HCT116 (cell line): ENCODE data around the gene ITPR2. TPM values are rescaled to one million over a fixed set of nuclear protein-coding genes. Genes with fewer than 3 reads are reported as not detected.

Experiments used
- ATAC-seq: fragments of 200-7000 bp; cut with Tn5 transposase; 2 replicates; pipeline ENCODE4 v1.9.1; 2020; ENCODE audit warnings: mild to moderate bottlenecking, moderate library complexity
- BruUV-seq: library from RNA; stranded (reverse); fragments of 400-500 nt; replicated peaks from 2 replicates; lab custom pipeline; 2021; lab: Mats Ljungman, UMichigan
- CTCF ChIA-PET: fragments of 300-600 bp; sonication (Branson Sonifier 250); formaldehyde crosslinking; loops from one replicate; lab custom pipeline; 2021; ENCODE audit warnings: antibody characterized with exemption; lab: Charles Lee
- POLR2A ChIA-PET: fragments of 300-600, 350-600 bp; sonication (Branson Sonifier 250); formaldehyde crosslinking; loops from one replicate; lab custom pipeline; 2021; ENCODE audit warnings: antibody characterized with exemption; lab: Charles Lee
- RAD21 ChIA-PET, 2 experiments: fragments of 300-600 bp; sonication (Branson Sonifier 250); formaldehyde crosslinking; loops; one replicate each; lab custom pipeline; 2023; ENCODE audit warnings: low total read pairs in 2 of 2; ENCODE audit not compliant: uncharacterized antibody in 2 of 2, unreplicated experiment in 2 of 2, low non-redundant PET in 1 of 2; lab: Charles Lee
- DNase-seq: peaks from one replicate; pipeline ENCODE4 v3.0.0-alpha.2; 2010; ENCODE audit warnings: low read depth, low spot score
- H2AFZ ChIP-seq: fragments of 200-600 bp; shearing (Covaris generic), sonication (generic); 2 replicates; pipeline ENCODE4 v1.6.1; 2017; ENCODE audit warnings: low read depth, mixed run types, mixed read lengths, antibody characterized with exemption, low read length; ENCODE audit not compliant: poor library complexity, severe bottlenecking
- H3K27ac ChIP-seq: 2 replicates; pipeline ENCODE4 v1.5.1; 2012; ENCODE audit warnings: low read depth, low read length
- H3K27me3 ChIP-seq: fragments of 200-600 bp; sonication (generic); 2 replicates; pipeline ENCODE4 v1.6.1; 2016; ENCODE audit warnings: mixed run types, low read length, mixed read lengths; ENCODE audit not compliant: insufficient read depth
- H3K36me3 ChIP-seq, 2 experiments: fragments of 200-500 bp in 1 of 2; fragments of 200-600 bp in 1 of 2; sonication (Bioruptor generic) in 1 of 2; sonication (generic) in 1 of 2; 2 replicates each; pipeline versions ENCODE4 v1.5.1 to v1.6.1; 2014 to 2016; ENCODE audit warnings: low read length in 2 of 2, inconsistent platforms in 1 of 2, mixed read lengths in 1 of 2, mixed run types in 1 of 2; ENCODE audit not compliant: insufficient read depth in 2 of 2, control insufficient read depth in 1 of 2
- H3K4me1 ChIP-seq, 2 experiments: fragments of 200-600 bp in 1 of 2; sonication (generic) in 1 of 2; 2 replicates each; pipeline versions ENCODE4 v1.5.1 to v1.6.1; 2012 to 2017; ENCODE audit warnings: low read length in 2 of 2, inconsistent platforms in 1 of 2, mild to moderate bottlenecking in 1 of 2, mixed read lengths in 1 of 2, mixed run types in 1 of 2, moderate library complexity in 1 of 2; ENCODE audit not compliant: insufficient read depth in 2 of 2, control insufficient read depth in 1 of 2
- H3K4me2 ChIP-seq: fragments of 200-600 bp; sonication (generic); 2 replicates; pipeline ENCODE4 v1.6.1; 2017; ENCODE audit warnings: mixed run types, low read length, mixed read lengths
- H3K4me3 ChIP-seq, 2 experiments: fragments of 200-600 bp in 1 of 2; sonication (generic) in 1 of 2; replicated peaks in 1 of 2; 2 replicates each; pipeline ENCODE4 v1.5.1; 2011 to 2016; ENCODE audit warnings: low read length in 2 of 2, control low read depth in 1 of 2, low read depth in 1 of 2, mild to moderate bottlenecking in 1 of 2, mixed read lengths in 1 of 2, mixed run types in 1 of 2
- H3K79me2 ChIP-seq: fragments of 200-600 bp; sonication (generic); 2 replicates; pipeline ENCODE4 v1.6.1; 2017; ENCODE audit warnings: mild to moderate bottlenecking, mixed run types, low read length, moderate library complexity, mixed read lengths; ENCODE audit not compliant: insufficient read depth
- H3K9ac ChIP-seq: fragments of 200-600 bp; sonication (generic); 2 replicates; pipeline ENCODE4 v1.6.1; 2016; ENCODE audit warnings: low read length, mixed read lengths
- H3K9me2 ChIP-seq: fragments of 200-600 bp; sonication (generic), shearing (Covaris generic); 2 replicates; pipeline ENCODE4 v1.6.1; 2017; ENCODE audit warnings: mixed run types, mild to moderate bottlenecking, moderate library complexity; ENCODE audit not compliant: insufficient read depth
- H3K9me3 ChIP-seq, 2 experiments: fragments of 200-500 bp in 1 of 2; fragments of 200-600 bp in 1 of 2; sonication (Bioruptor generic) in 1 of 2; sonication (generic) in 1 of 2; 2 replicates each; pipeline ENCODE4 v1.6.1; 2014 to 2017; ENCODE audit warnings: low read length in 2 of 2, mixed read lengths in 2 of 2, inconsistent platforms in 1 of 2, low read depth in 1 of 2, mild to moderate bottlenecking in 1 of 2, mixed run types in 1 of 2, moderate library complexity in 1 of 2; ENCODE audit not compliant: control insufficient read depth in 1 of 2, insufficient read depth in 1 of 2
- H4K20me1 ChIP-seq: fragments of 200-600 bp; sonication (generic), shearing (Covaris generic); 2 replicates; pipeline ENCODE4 v1.6.1; 2017; ENCODE audit warnings: mixed run types, mild to moderate bottlenecking, moderate library complexity; ENCODE audit not compliant: insufficient read depth
- ATF3 ChIP-seq: IDR thresholded peaks from 2 replicates; pipeline ENCODE4 v1.6.1; 2012
- CBX3 ChIP-seq: IDR thresholded peaks from 2 replicates; pipeline ENCODE4 v1.6.1; 2012; ENCODE audit warnings: low read depth
- CEBPB ChIP-seq: IDR thresholded peaks from 2 replicates; pipeline ENCODE4 v1.6.1; 2012; ENCODE audit warnings: low read depth
- EGR1 ChIP-seq: IDR thresholded peaks from 2 replicates; pipeline ENCODE4 v1.6.1; 2012; ENCODE audit warnings: low read depth
- EZH2 ChIP-seq: fragments of 200-600 bp; sonication (generic); IDR thresholded peaks from 2 replicates; pipeline ENCODE4 v1.6.1; 2017; ENCODE audit warnings: antibody characterized with exemption, mixed run types
- FOSL1 ChIP-seq: IDR thresholded peaks from 2 replicates; pipeline ENCODE4 v1.6.1; 2012; ENCODE audit warnings: low read depth
- MAX ChIP-seq: IDR thresholded peaks from 2 replicates; pipeline ENCODE4 v1.6.1; 2012
- POLR2A ChIP-seq: IDR thresholded peaks from 2 replicates; pipeline ENCODE4 v1.7.0; 2011; ENCODE audit warnings: borderline replicate concordance; ENCODE audit not compliant: insufficient read depth, insufficient read length; ENCODE audit errors: extremely low read depth
- POLR2AphosphoS5 ChIP-seq: IDR thresholded peaks from 2 replicates; pipeline ENCODE4 v1.6.1; 2011; ENCODE audit warnings: mild to moderate bottlenecking, low read depth, low read length, moderate library complexity
- RAD21 ChIP-seq: IDR thresholded peaks from 2 replicates; pipeline ENCODE4 v1.6.1; 2012; ENCODE audit warnings: low read depth, mild to moderate bottlenecking
- REST ChIP-seq: IDR thresholded peaks from 2 replicates; pipeline ENCODE4 v1.6.1; 2012; ENCODE audit warnings: low read depth
- SIN3A ChIP-seq: IDR thresholded peaks from 2 replicates; pipeline ENCODE4 v1.6.1; 2012; ENCODE audit warnings: low read depth
- SP1 ChIP-seq: IDR thresholded peaks from 2 replicates; pipeline ENCODE4 v1.6.1; 2012; ENCODE audit warnings: low read depth
- TCF7L2 ChIP-seq: IDR thresholded peaks from 2 replicates; pipeline ENCODE4 v1.7.0; 2011; ENCODE audit warnings: borderline replicate concordance, inconsistent platforms; ENCODE audit not compliant: insufficient read depth, insufficient read length; ENCODE audit errors: extremely low read depth
- YY1 ChIP-seq: IDR thresholded peaks from 2 replicates; pipeline ENCODE4 v1.6.1; 2011; ENCODE audit warnings: low read length, low read depth, moderate library complexity, mild to moderate bottlenecking; ENCODE audit not compliant: insufficient replicate concordance; ENCODE audit errors: extremely low read depth
- ZNF274 ChIP-seq: fragments of 200-500 bp; sonication (Bioruptor generic); IDR thresholded peaks from 2 replicates; pipeline ENCODE4 v1.6.1; 2014; ENCODE audit warnings: mild to moderate bottlenecking, low read depth, low read length, inconsistent platforms
- intact Hi-C: fragments of 100-400 bp; cut with micrococcal nuclease; formaldehyde crosslinking; loops from 2 replicates; pipeline ENCODE4 v1.10.0; 2022
- total RNA-seq: library from RNA; stranded (reverse); gene quantifications from one replicate; pipeline ENCODE4 v1.2.1, GENCODE V29; 2021; ENCODE audit not compliant: unreplicated experiment

Gene ITPR2
- total RNA-seq, 1 experiment from 2014 or later, result 6.5 TPM

- H3K27ac ChIP-seq, result no peak overlapping the region
- POLR2A ChIA-PET, result no interaction called here
- TF ChIP-seq CEBPB (no peak), EZH2 (no peak), TCF7L2 (no peak), SIN3A (no peak)
- no peak overlapping the region for H2AFZ ChIP-seq
- no peaks in the 10 kb centered on the region for H3K27me3 ChIP-seq
- H3K4me3 ChIP-seq, result no peak overlapping the region
- CTCF ChIA-PET, result interaction anchor here (1.2 kb wide), 1 partner anchor 15 kb away, joined by 4 read pairs; no protein-coding TSS in a partner anchor
- no peak overlapping the region for H3K4me2 ChIP-seq
- RAD21 ChIA-PET, result no interaction called here
- no peaks in the 10 kb centered on the region for H3K36me3 ChIP-seq
- intact Hi-C loops, result no loop called here
- H3K4me1 ChIP-seq, result no peaks in the 10 kb centered on the region
- DNase-seq, result no peak
- no TSS peak for BruUV-seq
- no peaks in the 10 kb centered on the region for H3K9me3 ChIP-seq
- H3K79me2 ChIP-seq, result no peaks in the 10 kb centered on the region
- no peak for ATAC-seq
- H3K9me2 ChIP-seq, result no peaks in the 10 kb centered on the region
- H3K9ac ChIP-seq, result no peak overlapping the region
- no peaks in the 10 kb centered on the region for H4K20me1 ChIP-seq
Observed at GRCh38 chr12:26599096-26599695, 233.8 kb downstream of the ITPR2 start.

GRCh38 chr12:26595806-26596205 is 237.2 kb downstream of the ITPR2 start:
- ChIA-PET CTCF (no interaction called here), RAD21 (no interaction called here), POLR2A (no interaction called here)
- Histone ChIP-seq H3K9me3 (no peaks in the 10 kb centered on the region), H3K79me2 (no peaks in the 10 kb centered on the region), H3K36me3 (no peaks in the 10 kb centered on the region), H3K4me3 (no peak overlapping the region), H2AFZ (no peak overlapping the region), H3K27ac (no peak overlapping the region), H3K9ac (no peak overlapping the region), H4K20me1 (no peaks in the 10 kb centered on the region), H3K4me2 (no peak overlapping the region), H3K4me1 (no peaks in the 10 kb centered on the region), H3K9me2 (no peaks in the 10 kb centered on the region), H3K27me3 (no peaks in the 10 kb centered on the region)
- BruUV-seq, result no TSS peak
- ATAC-seq (no peak), DNase-seq (no peak)
- intact Hi-C loops, result no loop called here
- TF ChIP-seq REST (no peak), RAD21 (no peak), SP1 (no peak), YY1 (no peak), CEBPB (no peak), ATF3 (no peak), FOSL1 (no peak), EGR1 (no peak), ZNF274 (no peak), CBX3 (no peak), POLR2AphosphoS5 (no peak), POLR2A (no peak), SIN3A (no peak), EZH2 (no peak), MAX (no peak)
